HG03064 (cell line): ENCODE data around the gene MT2A.

Experiments
- ATAC-seq: cut with Tn5 transposase; IDR thresholded peaks from one replicate; pipeline ENCODE4 v1.9.1; 2021; ENCODE audit warnings: low read depth; ENCODE audit not compliant: unreplicated experiment

Gene MT2A

DNA sequence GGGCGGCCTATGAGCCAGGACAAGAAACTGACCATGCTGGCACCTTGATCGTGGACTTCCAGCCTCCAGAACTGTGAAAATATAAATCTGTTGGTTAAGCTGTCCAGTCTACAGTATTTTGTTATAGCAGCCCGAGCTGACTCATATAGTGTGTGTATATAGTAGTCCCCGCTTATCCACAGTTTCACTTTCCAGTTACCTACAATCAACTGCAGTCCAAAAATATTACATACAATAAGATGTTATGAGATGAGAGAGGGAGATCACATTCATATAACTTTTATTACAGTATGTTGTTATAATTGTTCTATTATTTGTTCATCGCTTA, 14.1 kb upstream of the MT2A start:
- ATAC-seq, result no peak

GRCh38 chr16:56600398-56600999, 7.9 kb upstream of the MT2A start:
- ATAC-seq, result no peak

- no peak for ATAC-seq
Measured at GRCh38 chr16:56601325-56601724, 7.1 kb upstream of the MT2A start.

GRCh38 chr16:56603589-56603988, 4.8 kb upstream of the MT2A start:
- ATAC-seq, result no peak

DNA sequence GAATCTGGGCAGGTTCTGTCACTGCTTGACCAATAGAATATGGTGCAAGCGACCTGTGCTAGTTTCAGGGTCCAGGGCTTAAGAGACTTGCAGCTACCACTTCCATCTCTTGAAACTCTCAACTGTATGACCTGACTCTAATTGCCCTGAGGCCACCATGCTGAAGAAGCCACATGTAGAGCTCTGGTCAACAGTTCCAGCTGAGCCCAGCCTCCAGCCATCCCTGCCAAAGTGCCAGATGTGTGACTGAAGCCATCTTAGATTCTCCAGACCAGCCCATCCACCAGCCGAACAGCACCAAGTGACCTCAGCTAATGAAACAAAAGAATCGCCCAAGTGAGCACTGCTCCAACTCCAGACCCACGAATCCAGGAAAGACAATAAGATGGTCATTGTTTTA, 3.4 kb upstream of the MT2A start:
- no peak for ATAC-seq

- no peak for ATAC-seq
Measured at GRCh38 chr16:56605475-56605874, 2.9 kb upstream of the MT2A start.

DNA sequence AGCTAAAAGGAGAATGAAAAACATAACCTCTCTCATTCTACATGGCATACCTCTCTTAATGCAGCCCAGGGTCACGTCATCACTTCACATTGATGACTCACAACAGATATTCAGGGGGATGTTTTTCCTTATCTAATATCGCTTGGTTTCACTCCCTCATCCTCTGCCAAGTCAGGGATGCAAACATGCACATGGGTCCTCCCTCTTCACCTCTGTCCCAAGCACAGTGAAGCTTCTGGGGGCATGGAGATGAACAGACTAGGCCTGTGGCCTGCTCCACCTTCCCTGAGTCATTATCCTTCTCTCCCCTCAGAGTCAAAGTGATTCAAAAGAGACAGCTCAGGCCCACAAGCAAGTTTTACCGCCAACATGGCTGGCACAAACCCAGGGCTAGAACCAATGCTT, 2.3 kb upstream of the MT2A start:
- ATAC-seq, result no peak

GRCh38 chr16:56606476-56607108, 1.8 kb upstream of the MT2A start:
- no peak for ATAC-seq

GRCh38 chr16:56607109-56607618, 1.2 kb upstream of the MT2A start:
- no peak for ATAC-seq

GRCh38 chr16:56607675-56608042, 725 bp upstream of the MT2A start:
- no peak for ATAC-seq

GRCh38 chr16:56608876-56609462, 585 bp downstream of the MT2A start:
- ATAC-seq, result no peak

DNA sequence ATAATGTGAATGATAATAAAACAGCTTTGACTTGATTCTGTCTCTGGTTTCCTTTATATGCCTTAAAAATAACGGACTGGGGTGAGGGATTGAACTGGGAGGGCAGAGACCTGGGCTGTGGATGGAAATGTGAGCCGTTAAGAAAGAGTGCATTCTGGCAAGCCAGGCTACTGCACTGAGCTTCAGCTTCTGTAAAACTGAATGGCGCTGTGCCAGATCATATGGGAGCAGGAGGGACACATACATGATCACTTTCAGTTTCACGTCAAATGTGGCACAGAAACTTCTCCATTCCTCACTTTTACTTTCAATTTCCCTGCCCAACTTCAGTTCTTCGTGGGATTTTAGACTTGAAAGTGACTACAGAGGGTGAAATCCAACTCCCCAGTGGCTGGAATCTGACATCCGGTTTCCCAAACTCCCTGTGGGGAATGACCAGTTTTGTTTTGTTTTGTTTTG, 1.1 kb downstream of the MT2A start:
- no peak for ATAC-seq

- no peak for ATAC-seq
Measured at GRCh38 chr16:56610017-56610608, 1.7 kb downstream of the MT2A start.

GRCh38 chr16:56610609-56611111, 2.3 kb downstream of the MT2A start:
- no peak for ATAC-seq

GRCh38 chr16:56611281-56611833, 3.0 kb downstream of the MT2A start:
- no peak for ATAC-seq

- ATAC-seq, result no peak
Measured at GRCh38 chr16:56613706-56614105, 5.3 kb downstream of the MT2A start.

- ATAC-seq, result no peak
Measured at GRCh38 chr16:56614549-56614991, 6.2 kb downstream of the MT2A start.

DNA sequence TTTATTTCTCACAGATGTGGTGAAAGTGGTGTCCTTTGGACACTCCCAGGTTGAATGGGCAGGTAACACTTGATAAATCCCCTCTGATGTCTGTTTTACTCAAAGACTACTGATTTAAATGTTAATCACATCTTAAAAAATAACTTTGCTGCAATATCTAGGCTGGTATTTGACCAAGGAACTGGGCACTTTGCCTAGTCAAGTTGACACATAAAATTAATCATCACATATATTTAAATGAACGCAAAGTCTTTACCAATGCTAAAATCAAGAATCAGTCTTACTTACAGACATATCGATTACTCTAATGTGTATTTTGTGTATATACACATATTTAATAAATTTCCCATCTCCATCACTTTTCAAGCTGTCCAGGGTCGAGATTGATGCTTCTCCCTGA, 7.0 kb downstream of the MT2A start:
- ATAC-seq, result no peak

DNA sequence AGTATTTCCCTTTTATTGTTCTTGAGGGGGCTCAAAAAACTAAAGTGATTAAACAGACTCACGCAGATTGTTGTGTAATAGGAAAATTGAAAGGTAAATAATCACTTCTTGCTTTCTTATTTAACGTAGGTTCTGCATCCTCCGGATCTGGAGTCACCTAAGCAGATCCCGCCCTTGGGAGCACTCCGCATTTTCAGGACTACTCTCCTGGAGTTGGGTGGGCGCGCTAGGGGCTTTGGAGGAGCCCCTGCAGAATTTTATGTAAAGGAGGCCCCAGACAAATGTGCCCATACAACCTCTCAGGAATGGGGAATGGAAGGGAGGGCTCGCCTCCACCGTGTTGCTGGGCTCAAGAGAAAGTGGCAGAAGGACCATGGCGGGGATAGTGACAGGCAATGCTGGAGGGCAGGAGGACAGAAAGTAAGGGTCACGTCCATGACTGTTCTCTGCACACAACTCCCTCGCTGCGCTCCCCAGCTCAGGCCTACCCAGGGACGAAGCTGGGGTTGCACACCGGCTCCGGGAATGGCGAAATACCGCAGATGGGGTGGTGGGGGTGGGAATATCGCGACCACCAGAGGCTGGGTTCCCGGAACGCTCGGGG, 8.3 kb downstream of the MT2A start:
- ATAC-seq, result no peak

DNA sequence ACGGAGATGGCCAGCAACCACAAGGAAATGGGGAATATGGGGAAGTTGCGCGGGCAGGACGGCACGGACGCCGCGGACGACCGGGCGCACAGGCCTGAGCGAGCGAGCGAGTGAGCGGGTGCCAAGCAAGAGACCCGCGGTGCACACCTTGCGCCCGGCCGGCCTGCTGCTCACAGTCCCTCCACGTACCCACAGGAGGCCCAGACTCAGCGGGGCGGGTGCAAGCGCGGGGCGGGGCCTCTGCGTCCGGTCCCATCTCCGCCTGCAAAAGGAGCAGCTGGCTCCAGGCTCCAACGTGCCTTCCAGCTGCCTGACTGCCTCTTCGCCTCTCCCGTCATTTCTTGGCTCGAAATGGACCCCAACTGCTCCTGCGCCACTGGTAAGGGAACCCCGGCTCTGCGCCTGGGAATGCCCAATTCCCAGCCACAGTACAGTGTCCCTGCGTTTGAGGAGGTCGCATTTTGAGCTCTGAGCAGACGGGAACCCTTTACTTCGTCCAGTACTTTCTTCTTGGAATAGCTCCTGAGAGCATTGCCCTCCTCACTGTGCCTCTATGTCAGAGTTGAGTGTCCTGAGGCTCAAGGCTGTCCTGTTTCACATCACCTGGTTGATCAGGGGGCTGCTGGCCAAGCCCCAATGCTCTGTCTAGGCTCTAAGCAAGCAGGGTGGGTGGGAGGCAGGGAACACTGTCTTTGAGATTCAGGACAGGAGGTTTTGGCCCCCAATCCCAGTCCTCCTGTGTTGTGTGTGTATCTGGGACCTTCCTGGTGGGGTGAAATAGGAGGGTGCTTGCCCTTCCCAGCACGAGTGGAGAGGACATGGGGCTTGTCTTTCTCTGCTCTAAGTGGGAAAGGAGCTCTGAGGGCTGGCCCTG, 9.1 kb downstream of the MT2A start:
- no peak for ATAC-seq
